ENCODE measurements around the gene PIGT.

GRCh38 chr20:45413479-45413878 is 2.5 kb upstream of the PIGT start:
- TF ChIP-seq EZH2 (IDR thresholded peaks at IDR 0.05) (no peak), CTCF (IDR thresholded peaks at IDR 0.05 in 2 of 3, conservative IDR thresholded peaks at IDR 0.05 in 1 of 3; ENCODE audit: borderline replicate concordance in 1 of 3, insufficient read depth in 1 of 3, low read depth in 2 of 3, low read length in 2 of 3) (no peak), EGR1 (IDR thresholded peaks at IDR 0.05; ENCODE audit: low read depth) (no peak), EZH2phosphoT487 (IDR thresholded peaks at IDR 0.05; ENCODE audit: borderline replicate concordance) (no peak), YY1 (IDR thresholded peaks at IDR 0.05; ENCODE audit: extremely low read depth, insufficient replicate concordance, low read depth, low read length) (no peak), RAD21 (IDR thresholded peaks at IDR 0.05; ENCODE audit: low read depth) (no peak), JUND (IDR thresholded peaks at IDR 0.05) (no peak), ZBTB33 (IDR thresholded peaks at IDR 0.05; ENCODE audit: extremely low read depth, insufficient replicate concordance, low read length) (no peak), ZNF274 (IDR thresholded peaks at IDR 0.05; ENCODE audit: low read depth, low read length) (no peak), ATF3 (IDR thresholded peaks at IDR 0.05) (no peak)
